ENCODE data around the gene CRYGD.

GRCh38 chr2:208150094-208150493, 25.8 kb upstream of the CRYGD start:
- TF ChIP-seq POLR2A (IDR thresholded peaks at IDR 0.05) = no peak
- TF ChIP-seq, protein P1, sequence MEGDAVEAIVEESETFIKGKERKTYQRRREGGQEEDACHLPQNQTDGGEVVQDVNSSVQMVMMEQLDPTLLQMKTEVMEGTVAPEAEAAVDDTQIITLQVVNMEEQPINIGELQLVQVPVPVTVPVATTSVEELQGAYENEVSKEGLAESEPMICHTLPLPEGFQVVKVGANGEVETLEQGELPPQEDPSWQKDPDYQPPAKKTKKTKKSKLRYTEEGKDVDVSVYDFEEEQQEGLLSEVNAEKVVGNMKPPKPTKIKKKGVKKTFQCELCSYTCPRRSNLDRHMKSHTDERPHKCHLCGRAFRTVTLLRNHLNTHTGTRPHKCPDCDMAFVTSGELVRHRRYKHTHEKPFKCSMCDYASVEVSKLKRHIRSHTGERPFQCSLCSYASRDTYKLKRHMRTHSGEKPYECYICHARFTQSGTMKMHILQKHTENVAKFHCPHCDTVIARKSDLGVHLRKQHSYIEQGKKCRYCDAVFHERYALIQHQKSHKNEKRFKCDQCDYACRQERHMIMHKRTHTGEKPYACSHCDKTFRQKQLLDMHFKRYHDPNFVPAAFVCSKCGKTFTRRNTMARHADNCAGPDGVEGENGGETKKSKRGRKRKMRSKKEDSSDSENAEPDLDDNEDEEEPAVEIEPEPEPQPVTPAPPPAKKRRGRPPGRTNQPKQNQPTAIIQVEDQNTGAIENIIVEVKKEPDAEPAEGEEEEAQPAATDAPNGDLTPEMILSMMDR (IDR thresholded peaks at IDR 0.05) = no peak

All from heart left ventricle (tissue), 13 donors.